ENCODE data around the gene CLIC5. TPM values are rescaled to one million over a fixed set of nuclear protein-coding genes. Genes with fewer than 3 reads are reported as not detected.

Gene CLIC5
- total and polyA plus RNA-seq, 12 donors: 28.1 to 372 (median 301) TPM

DNA sequence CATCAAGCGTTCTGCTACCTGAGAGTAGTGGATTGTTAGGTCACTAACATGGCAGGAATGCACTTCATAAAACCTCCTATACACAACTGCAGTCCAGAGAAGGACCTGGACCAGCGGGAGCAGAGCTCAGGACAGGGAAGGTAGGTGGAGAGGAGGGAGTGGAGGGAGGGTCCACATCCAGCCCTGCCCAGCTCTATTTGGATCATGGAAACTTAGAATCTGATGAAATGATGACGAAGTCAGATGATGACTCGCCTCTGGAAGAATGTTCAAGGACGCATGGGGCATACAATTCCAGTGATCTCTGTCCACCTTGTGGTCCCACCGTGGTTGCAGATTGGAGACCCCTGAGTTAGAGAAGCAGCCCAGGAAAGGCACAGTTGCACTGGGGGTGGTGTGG, 68.8 kb downstream of the CLIC5 start:
- Histone ChIP-seq H3K36me3 (peaks cover 0 to 72% (median 29%) of the 10 kb centered on the region in 9 donors), H3K27me3 (no peaks in the 10 kb centered on the region), H3K4me3 (no peak overlapping the region), H3K27ac (peak overlapping the region in 6 of 10 donors; percentile 17 to 81 (median 39)), H3K9me3 (no peaks in the 10 kb centered on the region), H3K4me1 (peaks cover 5 to 93% (median 64%) of the 10 kb centered on the region in 9 donors)
- WGBS, 2 donors: 83 to 86% methylated on average over 6 of the region's 6 CpGs
- DNase-seq (no peak), ATAC-seq (peak in 3 of 8 donors; percentile 17 to 51 (median 29))
- TF ChIP-seq CTCF (IDR thresholded peaks at IDR 0.05): no peak
- intact Hi-C loops (cut with DNase I): no loop called here

GRCh38 chr6:45946352-45946751, 69.3 kb downstream of the CLIC5 start:
- H3K4me3 ChIP-seq: no peak overlapping the region
- H3K36me3 ChIP-seq: peaks cover 0 to 77% (median 34%) of the 10 kb centered on the region in 9 donors
- 26 to 39% methylated on average over 3 of the region's 3 CpGs for whole genome bisulfite sequencing, 2 donors
- ATAC-seq (peak; percentile 63 to 83 (median 74)), DNase-seq (peak in 1 of 2 donors; percentile 59)
- intact Hi-C loops (cut with DNase I): no loop called here
- TF ChIP-seq CTCF (IDR thresholded peaks at IDR 0.05): peak in 7 of 9 donors; percentile 39 to 63 (median 52)
- H3K4me1 ChIP-seq: peaks cover 2 to 92% (median 59%) of the 10 kb centered on the region in 9 donors
- peak overlapping the region in 6 of 10 donors; percentile 35 to 81 (median 48) for H3K27ac ChIP-seq
- H3K27me3 ChIP-seq: no peaks in the 10 kb centered on the region
- H3K9me3 ChIP-seq: no peaks in the 10 kb centered on the region

DNA sequence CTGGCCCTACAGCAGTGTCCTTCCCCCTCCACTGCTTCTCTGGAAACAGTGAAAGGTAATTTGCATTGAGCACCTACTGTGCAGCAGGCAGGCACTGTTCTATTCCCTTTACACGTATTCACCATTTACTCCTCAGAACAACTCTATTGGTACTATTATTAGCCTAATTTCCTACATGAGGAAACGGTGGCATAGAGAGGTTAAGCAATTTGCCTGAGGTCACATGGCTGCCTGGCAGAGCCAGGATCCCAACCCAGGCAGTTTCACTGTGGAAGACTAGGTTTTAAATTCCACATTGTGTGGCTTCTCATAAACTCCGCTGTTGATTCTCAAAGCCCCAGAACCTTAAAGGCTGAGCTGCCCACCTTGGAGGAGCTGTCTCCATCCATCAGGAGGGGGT, 72.7 kb downstream of the CLIC5 start:
- intact Hi-C loops (cut with DNase I): no loop called here
- ATAC-seq (peak in 3 of 8 donors; percentile 5 to 55 (median 12)), DNase-seq (no peak)
- peaks cover 0 to 85% (median 41%) of the 10 kb centered on the region in 9 donors for H3K36me3 ChIP-seq
- H3K9me3 ChIP-seq: no peaks in the 10 kb centered on the region
- no peak for TF ChIP-seq CTCF (IDR thresholded peaks at IDR 0.05)
- H3K27ac ChIP-seq: peak overlapping the region in 5 of 10 donors; percentile 23 to 81 (median 53)
- H3K27me3 ChIP-seq: no peaks in the 10 kb centered on the region
- H3K4me1 ChIP-seq: peaks cover 2 to 69% (median 57%) of the 10 kb centered on the region in 9 donors
- WGBS, 2 donors: 53 to 54% methylated on average over 3 of the region's 3 CpGs
- H3K4me3 ChIP-seq: no peak overlapping the region

GRCh38 chr6:45933855-45934254, 81.8 kb downstream of the CLIC5 start:
- 65 to 66% methylated on average over 7 of the region's 7 CpGs for WGBS, 2 donors
- ATAC-seq: no peak
- Histone ChIP-seq H3K27me3 (no peaks in the 10 kb centered on the region), H3K9me3 (no peaks in the 10 kb centered on the region), H3K27ac (peak overlapping the region in 3 of 10 donors; percentile 12 to 48 (median 46)), H3K4me1 (peaks cover 0 to 57% (median 19%) of the 10 kb centered on the region in 9 donors), H3K4me3 (no peak overlapping the region), H3K36me3 (peaks cover 0 to 78% (median 0%) of the 10 kb centered on the region in 9 donors)
- no peak for TF ChIP-seq CTCF (IDR thresholded peaks at IDR 0.05)
- intact Hi-C loops (cut with DNase I): loop anchor here in 7 of 10 donors (5.0 to 10.0 kb wide), 10 partner anchors 78 to 481 kb away; partner anchors contain the start of gene CLIC5 (in 3 of the 7)
- no peak for DNase-seq

Data from heart right ventricle (tissue), 16 donors.